ENCODE results near the gene ATP1A2.

Gene ATP1A2

DNA sequence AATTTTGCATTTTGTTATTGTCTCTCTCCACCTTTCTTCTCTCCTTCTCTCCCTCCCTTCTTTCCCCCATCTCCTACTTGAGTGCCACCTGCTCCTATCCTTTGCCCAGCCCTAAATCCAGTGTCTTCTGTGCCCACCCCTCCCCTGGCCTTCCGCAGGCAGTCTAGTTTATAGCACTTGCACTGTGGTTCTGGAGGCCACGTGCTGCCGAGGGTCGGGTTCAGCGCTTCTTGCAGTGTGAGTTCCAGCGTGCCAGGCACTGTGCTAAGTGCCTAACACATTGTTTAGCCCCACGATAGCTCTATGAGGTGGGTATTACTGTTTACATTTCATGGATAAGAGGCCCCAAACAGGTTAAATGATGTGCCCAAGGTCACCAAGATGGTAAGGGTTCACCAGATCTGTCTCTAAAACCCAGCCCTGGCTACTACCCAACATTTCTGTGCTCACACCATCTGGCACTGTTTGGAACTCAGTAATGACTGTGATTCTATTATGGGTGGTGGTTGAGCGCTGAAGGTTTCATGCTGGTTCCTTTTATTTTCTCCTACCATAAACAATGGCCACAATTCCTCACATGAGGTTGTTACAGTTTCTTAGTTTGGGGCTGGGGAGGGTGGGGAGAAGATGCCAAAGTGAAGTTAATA is 21.8 kb downstream of the ATP1A2 start:
- TF ChIP-seq, protein P1, sequence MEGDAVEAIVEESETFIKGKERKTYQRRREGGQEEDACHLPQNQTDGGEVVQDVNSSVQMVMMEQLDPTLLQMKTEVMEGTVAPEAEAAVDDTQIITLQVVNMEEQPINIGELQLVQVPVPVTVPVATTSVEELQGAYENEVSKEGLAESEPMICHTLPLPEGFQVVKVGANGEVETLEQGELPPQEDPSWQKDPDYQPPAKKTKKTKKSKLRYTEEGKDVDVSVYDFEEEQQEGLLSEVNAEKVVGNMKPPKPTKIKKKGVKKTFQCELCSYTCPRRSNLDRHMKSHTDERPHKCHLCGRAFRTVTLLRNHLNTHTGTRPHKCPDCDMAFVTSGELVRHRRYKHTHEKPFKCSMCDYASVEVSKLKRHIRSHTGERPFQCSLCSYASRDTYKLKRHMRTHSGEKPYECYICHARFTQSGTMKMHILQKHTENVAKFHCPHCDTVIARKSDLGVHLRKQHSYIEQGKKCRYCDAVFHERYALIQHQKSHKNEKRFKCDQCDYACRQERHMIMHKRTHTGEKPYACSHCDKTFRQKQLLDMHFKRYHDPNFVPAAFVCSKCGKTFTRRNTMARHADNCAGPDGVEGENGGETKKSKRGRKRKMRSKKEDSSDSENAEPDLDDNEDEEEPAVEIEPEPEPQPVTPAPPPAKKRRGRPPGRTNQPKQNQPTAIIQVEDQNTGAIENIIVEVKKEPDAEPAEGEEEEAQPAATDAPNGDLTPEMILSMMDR (IDR thresholded peaks at IDR 0.05; ENCODE audit: low read depth, low read length) = no peak
- no peak overlapping the region for H3K4me3 ChIP-seq (ENCODE audit: low read depth, low read length)

DNA sequence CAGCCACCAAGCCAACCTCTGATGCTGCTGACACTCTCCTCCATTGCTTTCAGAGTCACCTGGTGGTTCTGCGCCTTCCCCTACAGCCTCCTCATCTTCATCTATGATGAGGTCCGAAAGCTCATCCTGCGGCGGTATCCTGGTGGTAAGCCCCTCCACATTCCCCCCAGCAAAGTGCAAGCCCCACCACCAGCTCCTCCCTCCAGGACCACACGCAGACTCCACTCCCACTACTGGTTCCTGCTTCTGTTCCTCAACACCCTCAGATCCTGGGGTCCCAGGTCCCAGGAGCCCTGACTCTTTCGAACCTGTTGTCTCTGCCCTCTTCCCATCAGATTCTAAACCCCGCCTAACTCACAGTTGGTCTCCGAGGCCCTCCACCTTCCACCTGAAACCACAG is 24.3 kb downstream of the ATP1A2 start:
- TF ChIP-seq, protein P1 (IDR thresholded peaks at IDR 0.05; ENCODE audit: low read depth, low read length) = no peak
- no peak overlapping the region for H3K4me3 ChIP-seq (ENCODE audit: low read depth, low read length)

DNA sequence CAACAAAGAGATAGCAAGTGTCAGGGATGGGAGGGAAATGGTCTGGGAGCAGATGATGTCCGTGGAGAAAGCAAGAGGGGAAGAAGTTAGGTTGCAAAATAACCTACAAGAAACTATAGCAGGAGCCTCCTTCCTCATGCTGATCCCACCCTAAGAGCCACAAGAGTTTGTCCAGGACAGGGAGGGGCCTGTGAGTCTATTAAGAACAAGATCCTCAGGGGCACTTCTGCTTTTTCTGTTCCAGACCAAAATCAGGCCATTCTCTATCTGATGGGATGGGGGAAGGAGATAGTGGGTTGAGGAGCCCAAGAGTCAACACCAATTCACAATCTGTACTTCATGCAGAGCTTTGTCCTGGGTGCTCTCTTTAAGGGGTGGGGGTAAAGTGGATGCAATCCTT is 28.1 kb downstream of the ATP1A2 start:
- no peak overlapping the region for H3K4me3 ChIP-seq (ENCODE audit: low read depth, low read length)
- TF ChIP-seq, protein P1 (IDR thresholded peaks at IDR 0.05; ENCODE audit: low read depth, low read length) = no peak

DNA sequence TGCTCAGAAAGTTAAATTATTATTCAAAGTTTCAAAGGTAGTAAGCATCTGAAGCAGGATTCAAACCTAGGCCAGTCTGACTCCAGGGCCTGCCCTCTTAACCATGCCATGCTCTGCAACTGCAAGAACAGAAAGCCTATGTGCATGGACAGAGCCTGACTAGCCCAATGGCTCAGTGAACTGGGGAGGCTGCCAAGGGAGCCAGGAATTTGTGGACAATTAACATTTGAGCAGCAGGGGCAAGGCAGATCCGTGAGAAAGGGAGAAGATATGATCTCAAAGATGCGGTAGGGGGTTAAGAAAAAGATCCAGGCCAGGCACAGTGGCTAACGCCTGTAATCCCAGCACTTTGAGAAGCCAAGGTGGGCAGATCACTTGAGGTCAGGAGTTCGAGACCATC is 29.4 kb downstream of the ATP1A2 start:
- TF ChIP-seq, protein P1 (IDR thresholded peaks at IDR 0.05; ENCODE audit: low read depth, low read length) = no peak
- H3K4me3 ChIP-seq (ENCODE audit: low read depth, low read length) = no peak overlapping the region

DNA sequence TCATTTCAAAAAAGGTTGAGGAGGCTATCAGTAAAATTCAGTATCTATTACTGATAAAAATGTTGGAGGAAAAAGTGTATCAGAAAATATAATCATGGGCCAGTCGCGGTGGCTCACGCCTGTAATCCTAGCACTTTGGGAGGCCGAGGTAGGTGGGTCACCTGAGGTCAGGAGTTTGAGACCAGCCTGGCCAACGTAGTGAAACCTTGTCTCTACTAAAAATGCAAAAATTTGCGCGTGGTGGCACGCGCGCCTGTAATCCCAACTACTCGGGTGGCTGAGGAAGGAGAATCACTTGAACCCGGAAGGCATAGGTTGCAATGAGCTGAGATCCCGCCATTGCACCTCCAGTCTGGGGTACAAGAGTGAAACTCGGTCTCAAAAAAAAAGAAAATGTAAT is 30.5 kb downstream of the ATP1A2 start:
- H3K4me3 ChIP-seq (ENCODE audit: low read depth, low read length) = no peak overlapping the region
- TF ChIP-seq, protein P1 (IDR thresholded peaks at IDR 0.05; ENCODE audit: low read depth, low read length) = no peak

DNA sequence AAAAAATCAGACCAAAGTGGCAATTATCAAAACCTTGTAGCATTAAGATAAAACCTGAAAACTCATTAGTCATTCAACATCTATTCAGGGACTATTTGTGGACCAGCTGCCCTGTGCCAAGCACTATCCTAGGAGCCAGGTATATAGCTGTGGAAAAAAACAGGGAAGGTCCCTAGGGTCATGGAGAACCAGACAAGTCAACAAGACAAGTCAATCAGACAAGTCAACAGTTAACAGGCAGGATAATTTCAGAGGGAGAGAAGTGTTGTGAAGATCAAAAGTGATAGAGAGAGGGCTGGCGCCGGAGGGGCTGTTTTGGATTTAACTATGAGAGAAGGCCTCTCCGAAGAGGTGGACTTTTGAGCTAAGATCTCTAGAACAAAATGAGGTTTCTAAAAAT is 32.6 kb downstream of the ATP1A2 start:
- TF ChIP-seq, protein P1 (IDR thresholded peaks at IDR 0.05; ENCODE audit: low read depth, low read length) = no peak
- H3K4me3 ChIP-seq (ENCODE audit: low read depth, low read length) = no peak overlapping the region

DNA sequence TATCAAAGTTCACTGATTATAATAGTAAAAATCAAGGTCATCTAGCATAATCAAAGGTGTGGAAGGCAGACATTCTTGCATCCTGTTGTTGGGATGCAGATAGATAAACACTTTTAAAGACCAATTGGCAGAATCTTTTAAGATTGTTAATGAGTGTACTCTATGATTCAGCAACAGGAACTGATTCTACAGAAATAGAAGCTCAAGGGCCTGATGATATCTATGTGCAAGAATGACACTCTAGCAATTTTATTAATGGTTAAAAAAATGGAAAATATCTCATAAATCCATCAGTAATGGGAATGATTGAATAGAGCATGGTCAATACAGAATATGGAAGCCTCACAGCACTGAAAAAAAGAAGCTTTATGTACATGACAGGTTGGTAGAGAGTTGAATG is 33.7 kb downstream of the ATP1A2 start:
- TF ChIP-seq, protein P1 (IDR thresholded peaks at IDR 0.05; ENCODE audit: low read depth, low read length) = no peak
- H3K4me3 ChIP-seq (ENCODE audit: low read depth, low read length) = no peak overlapping the region

Measured in WI38 (cell line).